HG03025 (cell line): Measurements from ENCODE around the gene CDK1.

Experiments used
- ATAC-seq: cut with Tn5 transposase; IDR thresholded peaks from one replicate; pipeline ENCODE4 v1.9.1; 2021; ENCODE audit warnings: mild to moderate bottlenecking, moderate library complexity; ENCODE audit not compliant: unreplicated experiment, low FRiP score

Gene CDK1

GRCh38 chr10:60769406-60769805, 8.9 kb upstream of the CDK1 start:
- no peak for ATAC-seq

DNA sequence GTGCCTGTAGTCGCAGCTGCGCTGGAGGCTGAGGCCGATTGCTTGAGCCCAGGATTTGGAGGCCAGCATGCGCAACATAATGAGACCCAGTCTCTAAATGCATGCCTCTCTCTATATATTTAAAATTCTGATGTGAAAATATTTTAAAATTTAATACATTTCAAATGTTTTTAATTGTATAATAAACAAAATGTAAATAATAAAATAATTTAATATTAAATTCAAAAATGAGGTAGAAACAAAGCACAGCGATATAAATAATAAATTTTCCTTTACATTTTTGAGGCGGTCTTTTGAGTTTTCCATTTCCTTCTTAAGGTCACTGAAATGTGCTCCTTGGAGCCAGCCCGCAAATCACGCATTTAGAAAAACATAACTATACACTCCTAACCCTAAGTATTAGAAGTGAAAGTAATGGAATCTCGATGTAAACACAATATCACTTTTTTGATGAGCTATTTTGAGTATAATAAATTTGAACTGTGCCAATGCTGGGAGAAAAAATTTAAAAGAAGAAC, 523 bp upstream of the CDK1 start:
- peak; percentile 8 for ATAC-seq

DNA sequence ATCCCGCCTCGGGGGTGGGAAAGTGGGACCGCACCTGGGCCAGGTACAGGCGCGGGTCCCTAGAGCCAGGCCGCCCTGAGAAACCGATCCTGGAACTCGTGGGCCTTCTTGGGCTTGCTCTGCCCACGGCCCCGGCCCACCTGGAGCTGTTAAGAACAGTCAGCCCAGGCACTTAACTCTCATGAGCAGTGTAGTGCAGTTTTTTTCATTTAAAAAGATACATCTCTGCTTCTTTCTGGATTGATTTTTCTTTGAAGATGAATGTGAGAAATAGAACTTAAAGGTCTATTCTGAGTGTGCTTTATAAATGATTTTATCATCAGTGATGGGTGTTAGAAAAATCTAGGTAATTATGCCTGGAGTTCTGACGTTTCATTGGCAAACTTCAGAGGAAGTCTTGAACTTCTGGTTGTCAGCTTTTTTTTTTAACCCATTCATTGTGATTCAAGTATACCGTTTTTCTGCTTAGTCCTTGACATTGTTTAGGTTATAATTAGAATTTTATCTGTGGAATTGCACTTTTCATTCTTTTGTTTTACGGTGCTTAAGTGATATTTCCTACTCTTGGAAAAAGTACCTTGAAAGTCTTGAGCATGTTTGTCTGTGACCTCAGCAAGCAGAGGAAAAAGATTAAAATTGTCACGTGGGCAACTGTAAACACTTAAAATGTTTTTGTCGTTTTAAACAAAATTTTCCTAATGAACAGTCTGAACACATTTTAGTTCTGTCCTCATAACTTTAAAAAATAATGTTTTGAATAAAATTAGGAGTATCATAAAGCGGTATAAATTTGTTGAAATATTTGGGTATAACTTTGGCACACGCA, 906 bp downstream of the CDK1 start:
- peak; percentile 14 for ATAC-seq

DNA sequence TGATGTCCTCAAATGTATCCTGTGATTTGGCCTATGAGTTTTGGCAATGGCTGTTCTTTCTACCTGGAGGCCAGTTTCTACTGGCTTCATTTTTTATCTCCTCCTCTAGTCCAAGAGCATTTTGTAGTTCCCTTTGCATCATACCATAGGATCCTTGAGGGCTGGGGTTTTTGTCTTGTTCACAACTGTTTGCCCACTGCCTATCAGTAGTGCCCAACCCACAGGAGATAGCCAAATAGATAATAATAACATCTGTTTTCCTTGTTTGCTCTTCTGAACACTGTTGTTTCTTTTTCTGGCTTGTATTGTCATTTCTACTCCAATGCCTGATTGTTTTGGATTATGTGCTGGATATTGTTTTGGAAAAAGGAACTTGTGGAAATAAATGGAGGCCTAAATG, 3.4 kb downstream of the CDK1 start:
- no peak for ATAC-seq

GRCh38 chr10:60784641-60785040, 6.4 kb downstream of the CDK1 start:
- no peak for ATAC-seq

DNA sequence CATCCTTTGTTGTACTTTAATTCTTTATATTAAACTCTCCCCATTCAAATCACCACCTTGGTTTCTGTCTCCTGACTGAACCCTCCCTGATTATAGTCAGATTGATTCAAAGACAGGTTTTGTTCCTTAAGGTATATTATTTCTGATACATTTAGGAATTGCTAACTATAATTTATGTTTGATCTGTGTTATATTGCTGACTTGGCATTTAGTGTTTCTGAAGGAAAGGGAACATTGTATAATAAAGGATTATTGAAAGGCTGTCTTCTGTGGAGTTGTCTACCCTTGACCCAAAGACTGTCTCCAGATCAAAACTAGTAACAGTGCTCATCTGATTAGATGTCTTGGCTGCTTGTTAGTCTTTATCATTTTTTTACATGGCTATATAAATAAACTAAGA, 10.3 kb downstream of the CDK1 start:
- no peak for ATAC-seq

GRCh38 chr10:60789340-60789739, 11.1 kb downstream of the CDK1 start:
- ATAC-seq: no peak

DNA sequence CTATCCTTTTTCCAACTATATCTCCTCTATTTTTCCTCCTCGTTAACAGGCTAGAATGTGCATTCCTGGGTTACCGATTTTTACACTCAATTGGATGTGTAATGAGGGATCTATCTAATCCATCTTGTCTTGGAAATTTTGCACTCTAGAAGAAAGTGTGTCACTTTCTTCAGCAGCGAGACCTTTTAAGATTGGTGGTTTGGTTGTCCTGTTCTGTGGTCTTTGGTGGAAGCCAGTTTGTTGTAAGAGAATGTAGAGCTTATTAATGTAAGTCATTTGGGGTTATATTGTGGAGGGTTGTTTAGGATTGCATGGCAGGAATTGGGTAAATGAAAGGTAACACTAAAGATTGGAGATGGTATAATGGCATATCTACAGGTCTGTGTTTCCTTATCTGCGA, 16.7 kb downstream of the CDK1 start:
- ATAC-seq: no peak

- ATAC-seq: no peak
These were observed 17.4 kb downstream of the CDK1 start for GRCh38 chr10:60795465-60796202.

DNA sequence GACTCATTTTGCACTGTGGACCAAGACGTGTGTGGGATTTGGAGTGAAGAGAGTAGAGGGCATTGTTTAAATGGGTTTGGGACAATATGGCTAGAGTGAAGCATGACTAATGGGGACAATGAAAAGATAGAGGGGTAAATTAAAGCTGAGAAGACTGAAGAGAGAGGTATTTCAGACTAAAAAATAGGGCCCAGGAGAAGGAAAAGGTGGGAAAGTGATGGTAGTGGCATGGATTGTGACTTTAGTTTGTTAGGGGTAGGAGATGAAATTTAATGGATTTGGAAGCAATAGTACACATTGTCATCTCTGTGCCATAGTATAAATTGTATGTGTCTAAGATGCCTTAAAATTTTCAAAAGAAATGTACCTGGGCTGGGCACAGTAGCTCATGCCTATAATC, 18.2 kb downstream of the CDK1 start:
- no peak for ATAC-seq

DNA sequence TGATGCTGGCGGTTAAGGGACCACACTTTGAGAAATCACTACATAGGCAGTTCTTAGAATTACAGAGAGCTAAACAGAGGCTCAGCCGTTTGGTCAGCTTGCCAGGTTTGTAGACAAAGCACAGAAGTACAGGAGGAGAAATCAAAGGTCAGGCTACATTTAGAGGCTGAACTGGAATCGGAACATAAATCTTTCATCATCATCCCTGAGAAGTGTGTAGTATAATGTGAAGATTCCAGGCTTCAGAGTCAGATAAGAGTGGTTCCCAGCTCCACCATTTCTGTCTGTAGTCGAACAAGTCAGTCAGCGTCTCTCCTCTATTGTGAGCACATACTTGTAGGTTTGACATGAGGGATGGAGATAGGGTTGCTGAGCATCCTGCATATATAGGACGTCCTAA, 18.9 kb downstream of the CDK1 start:
- no peak for ATAC-seq

- ATAC-seq: no peak
These were observed 19.8 kb downstream of the CDK1 start for GRCh38 chr10:60798031-60798430.

DNA sequence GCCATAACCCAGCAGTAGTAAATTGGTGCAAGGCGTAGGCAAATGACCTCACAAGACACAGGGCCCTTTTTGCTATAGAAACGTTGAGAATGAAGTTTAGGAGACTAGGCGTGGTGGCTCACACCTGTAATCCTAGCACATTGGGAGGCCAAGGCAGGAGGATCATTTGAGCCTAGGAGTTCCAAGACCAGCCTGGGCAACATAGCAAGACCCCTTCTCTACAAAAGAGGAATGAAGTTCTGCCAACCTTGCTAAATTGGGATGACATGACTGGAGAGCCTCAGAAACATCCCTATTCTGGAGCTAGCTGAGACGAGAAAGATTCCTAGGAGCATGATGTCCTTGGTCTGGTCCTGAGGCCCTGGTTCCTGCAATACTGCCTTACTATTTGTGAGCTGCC, 20.6 kb downstream of the CDK1 start:
- no peak for ATAC-seq

DNA sequence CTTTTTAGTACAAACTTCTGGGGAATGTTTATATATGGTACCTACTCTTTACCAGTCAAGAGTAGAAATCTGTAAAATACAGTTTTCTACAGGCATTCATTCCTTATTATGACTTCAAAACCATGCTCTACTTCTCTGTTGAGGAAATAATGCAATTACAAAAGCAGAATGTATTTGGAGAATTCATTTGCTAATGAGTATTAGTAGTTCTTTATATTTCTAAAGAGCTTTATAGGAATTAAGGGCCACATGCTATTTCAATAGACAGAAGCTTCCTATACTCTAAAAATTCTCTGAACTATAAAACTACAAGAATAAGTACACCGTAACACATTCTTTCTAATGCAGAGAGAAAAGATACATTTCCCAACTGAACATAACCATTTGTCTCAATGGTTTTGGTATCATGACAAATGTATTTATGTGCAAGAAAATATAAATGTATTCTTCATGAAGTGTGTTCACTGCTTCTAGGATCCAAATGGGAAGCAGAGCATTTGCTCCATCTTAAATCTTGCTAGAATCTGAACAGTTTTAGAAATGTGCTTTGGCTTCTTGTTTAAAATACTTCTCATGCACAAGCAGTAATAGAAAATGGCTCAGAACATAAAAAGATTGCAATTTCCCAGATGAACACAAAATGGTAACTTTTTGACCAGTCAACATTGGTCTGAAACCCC, 21.8 kb downstream of the CDK1 start:
- ATAC-seq: no peak

GRCh38 chr10:60800918-60801317, 22.6 kb downstream of the CDK1 start:
- no peak for ATAC-seq

DNA sequence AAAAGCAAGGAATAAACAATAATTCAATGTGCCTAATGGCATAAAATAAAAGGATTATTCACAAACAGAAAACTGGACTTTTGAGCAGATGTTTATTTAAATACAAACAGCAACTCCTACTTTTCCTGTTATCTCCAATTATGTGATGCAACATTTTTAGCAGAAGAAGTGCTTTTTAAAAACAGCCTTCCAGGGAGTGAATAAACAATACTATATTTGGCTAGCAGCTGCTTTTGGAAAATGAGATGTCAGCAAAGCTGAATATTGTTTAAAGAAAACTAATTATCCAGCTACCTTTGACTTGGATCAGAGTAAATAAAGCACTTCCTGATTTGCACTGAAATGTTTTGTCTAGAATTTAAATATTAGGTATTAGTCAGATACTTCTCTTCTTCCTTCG, 23.2 kb downstream of the CDK1 start:
- no peak for ATAC-seq

DNA sequence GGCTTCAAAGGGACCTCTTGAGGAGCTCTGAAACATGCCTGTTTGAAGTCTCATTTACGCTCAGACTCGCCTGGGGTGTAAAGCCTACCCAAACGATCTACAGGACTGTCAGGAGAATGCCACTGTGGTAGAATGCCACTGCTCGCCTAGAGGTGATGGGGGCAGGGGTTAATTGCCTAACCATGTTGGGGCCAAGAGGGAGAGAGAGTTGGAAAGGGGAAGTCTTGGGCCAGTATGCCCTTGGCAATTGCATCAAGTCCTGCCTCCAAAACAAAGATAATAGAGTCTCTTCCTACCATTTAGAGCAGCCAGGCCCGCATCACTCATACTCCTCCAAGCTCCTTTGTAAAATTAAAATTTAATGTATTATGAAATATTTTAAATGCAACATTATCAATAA, 25.2 kb downstream of the CDK1 start:
- ATAC-seq: no peak

GRCh38 chr10:60803865-60804264, 25.6 kb downstream of the CDK1 start:
- no peak for ATAC-seq

GRCh38 chr10:60806921-60807320, 28.6 kb downstream of the CDK1 start:
- ATAC-seq: no peak

- no peak for ATAC-seq
These were observed 29.2 kb downstream of the CDK1 start for GRCh38 chr10:60807499-60807898.

DNA sequence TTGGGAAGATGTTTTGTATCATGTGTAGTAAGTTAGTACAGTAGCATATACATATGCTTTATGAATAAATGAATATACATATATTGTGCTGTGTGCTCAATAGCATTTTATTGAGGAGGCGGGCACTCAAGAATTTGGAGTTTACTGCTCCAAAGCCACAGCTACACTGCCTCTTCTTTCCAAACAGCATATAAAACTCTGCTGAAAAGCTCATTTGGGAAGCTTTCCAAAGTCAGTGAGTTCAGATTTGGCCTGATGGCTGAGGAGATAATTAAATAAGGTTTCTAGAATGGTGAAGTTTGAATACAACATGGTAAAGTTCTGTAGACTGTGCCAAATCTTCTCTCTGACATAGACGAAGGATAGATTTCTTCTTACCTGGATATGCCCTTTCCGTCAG, 29.8 kb downstream of the CDK1 start:
- no peak for ATAC-seq
